Activated gamma-delta T cell treated with Interleukin-2 at 50 U/mL for 16 hours (primary cell): ENCODE data around the gene RRAGA.
"Not testable (repeated sequence)": the region's sequence is repeated elsewhere in the genome, so short reads cannot be mapped to it uniquely, and the experiment has no call there.

ENCODE experiments used
- DNase-seq: peaks from one replicate; pipeline ENCODE4 v3.0.0-alpha.2; 2020

Gene RRAGA

GRCh38 chr9:19087106-19088000 is 38.1 kb downstream of the RRAGA start:
- DNase-seq = no peak

- DNase-seq = not testable (repeated sequence)
These were observed 48.2 kb downstream of the RRAGA start for GRCh38 chr9:19097431-19097830.
